HEK293 (cell line): ENCODE data around the gene KIF4A.

Source experiments
- CTCF ChIA-PET: fragments of 350-600 bp; formaldehyde crosslinking; extraction: SDS; loops from one replicate; lab custom pipeline; 2021; ENCODE audit warnings: antibody characterized with exemption; lab: Yijun Ruan, JAX
- POLR2A ChIA-PET: fragments of 300-600 bp; formaldehyde crosslinking; extraction: SDS; loops from one replicate; lab custom pipeline; 2020; ENCODE audit warnings: antibody characterized with exemption, inconsistent platforms; lab: Yijun Ruan, JAX
- H3K27ac ChIP-seq: fragments of 200-500 bp; sonication (Bioruptor generic); 2 replicates; pipeline ENCODE4 v1.5.1; 2014; ENCODE audit warnings: low read depth, low read length, control low read depth, inconsistent platforms; ENCODE audit errors: extremely low read depth
- H3K36me3 ChIP-seq, 2 experiments: fragments of 200-500 bp in 1 of 2; sonication (Bioruptor generic) in 1 of 2; 1 replicate in 1 of 2; 2 replicates in 1 of 2; pipeline ENCODE4 v1.5.1; 2014 to 2017; ENCODE audit warnings: inconsistent platforms in 2 of 2, low read length in 2 of 2; ENCODE audit not compliant: control insufficient read depth in 2 of 2, insufficient read depth in 1 of 2
- H3K4me1 ChIP-seq: fragments of 200-500 bp; sonication (Bioruptor generic); 2 replicates; pipeline ENCODE4 v1.5.1; 2014; ENCODE audit warnings: mild to moderate bottlenecking, low read length, inconsistent platforms; ENCODE audit not compliant: control insufficient read depth, insufficient read depth
- H3K4me3 ChIP-seq: 2 replicates; pipeline ENCODE4 v1.5.1; 2011; ENCODE audit warnings: low read depth, mild to moderate bottlenecking, control low read depth, low read length, moderate library complexity
- H3K9me3 ChIP-seq: fragments of 200-500 bp; sonication (Bioruptor generic); 2 replicates; pipeline ENCODE4 v1.5.1; 2014; ENCODE audit warnings: low read depth, low read length, inconsistent platforms; ENCODE audit not compliant: control insufficient read depth, insufficient read depth
- BCL11B ChIP-seq: fragments of 450-650 bp; formaldehyde crosslinking; IDR thresholded peaks from 2 replicates; pipeline ENCODE4 v1.5.1; 2016; ENCODE audit warnings: low read depth, missing biosample characterization, missing genetic modification characterization
- MZF1 ChIP-seq: fragments of 450-650 bp; formaldehyde crosslinking; IDR thresholded peaks from 2 replicates; pipeline ENCODE4 v1.5.1; 2017; ENCODE audit warnings: missing biosample characterization, missing genetic modification characterization, borderline replicate concordance
- SCRT2 ChIP-seq: fragments of 450-650 bp; formaldehyde crosslinking; IDR thresholded peaks from 2 replicates; pipeline ENCODE4 v1.5.1; 2016; ENCODE audit warnings: missing biosample characterization, missing genetic modification characterization
- ZNF174 ChIP-seq: fragments of 450-650 bp; formaldehyde crosslinking; IDR thresholded peaks from 2 replicates; pipeline ENCODE4 v1.5.0; 2017; ENCODE audit warnings: missing biosample characterization, mild to moderate bottlenecking, missing genetic modification characterization
- ZNF211 ChIP-seq: fragments of 450-650 bp; formaldehyde crosslinking; IDR thresholded peaks from 2 replicates; pipeline ENCODE4 v1.5.1; 2016; ENCODE audit warnings: low read depth, missing biosample characterization, missing genetic modification characterization
- ZNF366 ChIP-seq: fragments of 450-650 bp; formaldehyde crosslinking; conservative IDR thresholded peaks from 2 replicates; pipeline ENCODE4 v1.5.1; 2016; ENCODE audit warnings: missing biosample characterization, missing genetic modification characterization
- ZNF623 ChIP-seq: fragments of 450-650 bp; formaldehyde crosslinking; IDR thresholded peaks from 2 replicates; pipeline ENCODE4 v1.5.1; 2016; ENCODE audit warnings: missing biosample characterization, missing genetic modification characterization
- ZNF670 ChIP-seq: fragments of 450-650 bp; formaldehyde crosslinking; IDR thresholded peaks from 2 replicates; pipeline ENCODE4 v1.5.1; 2016; ENCODE audit warnings: missing biosample characterization, missing genetic modification characterization, low read depth
- TF ChIP-seq, protein P1 (sequence below): fragments of 450-650 bp; formaldehyde crosslinking; IDR thresholded peaks from 2 replicates; pipeline ENCODE4 v1.5.1; 2016; ENCODE audit warnings: missing biosample characterization, missing genetic modification characterization
- TF ChIP-seq, protein P2 (sequence below): fragments of 450-650 bp; formaldehyde crosslinking; IDR thresholded peaks from 2 replicates; pipeline ENCODE4 v1.5.1; 2017; ENCODE audit warnings: missing biosample characterization, mild to moderate bottlenecking, missing genetic modification characterization, moderate library complexity
- TF ChIP-seq, protein P3 (sequence below): fragments of 450-650 bp; formaldehyde crosslinking; IDR thresholded peaks from 2 replicates; pipeline ENCODE4 v1.5.1; 2016; ENCODE audit warnings: missing biosample characterization, missing genetic modification characterization
- TF ChIP-seq, protein P4 (sequence below): fragments of 450-650 bp; formaldehyde crosslinking; conservative IDR thresholded peaks from 2 replicates; pipeline ENCODE4 v1.5.1; 2016; ENCODE audit warnings: low read depth, missing biosample characterization, missing genetic modification characterization
- TF ChIP-seq, protein P5 (sequence below): fragments of 450-650 bp; formaldehyde crosslinking; IDR thresholded peaks from 2 replicates; pipeline ENCODE4 v1.5.1; 2016; ENCODE audit warnings: missing biosample characterization, missing genetic modification characterization, borderline replicate concordance
- TF ChIP-seq, protein P6 (sequence below): fragments of 450-650 bp; formaldehyde crosslinking; IDR thresholded peaks from 2 replicates; pipeline ENCODE4 v1.5.1; 2016; ENCODE audit warnings: missing biosample characterization, missing genetic modification characterization, borderline replicate concordance

The KIF4A gene

DNA sequence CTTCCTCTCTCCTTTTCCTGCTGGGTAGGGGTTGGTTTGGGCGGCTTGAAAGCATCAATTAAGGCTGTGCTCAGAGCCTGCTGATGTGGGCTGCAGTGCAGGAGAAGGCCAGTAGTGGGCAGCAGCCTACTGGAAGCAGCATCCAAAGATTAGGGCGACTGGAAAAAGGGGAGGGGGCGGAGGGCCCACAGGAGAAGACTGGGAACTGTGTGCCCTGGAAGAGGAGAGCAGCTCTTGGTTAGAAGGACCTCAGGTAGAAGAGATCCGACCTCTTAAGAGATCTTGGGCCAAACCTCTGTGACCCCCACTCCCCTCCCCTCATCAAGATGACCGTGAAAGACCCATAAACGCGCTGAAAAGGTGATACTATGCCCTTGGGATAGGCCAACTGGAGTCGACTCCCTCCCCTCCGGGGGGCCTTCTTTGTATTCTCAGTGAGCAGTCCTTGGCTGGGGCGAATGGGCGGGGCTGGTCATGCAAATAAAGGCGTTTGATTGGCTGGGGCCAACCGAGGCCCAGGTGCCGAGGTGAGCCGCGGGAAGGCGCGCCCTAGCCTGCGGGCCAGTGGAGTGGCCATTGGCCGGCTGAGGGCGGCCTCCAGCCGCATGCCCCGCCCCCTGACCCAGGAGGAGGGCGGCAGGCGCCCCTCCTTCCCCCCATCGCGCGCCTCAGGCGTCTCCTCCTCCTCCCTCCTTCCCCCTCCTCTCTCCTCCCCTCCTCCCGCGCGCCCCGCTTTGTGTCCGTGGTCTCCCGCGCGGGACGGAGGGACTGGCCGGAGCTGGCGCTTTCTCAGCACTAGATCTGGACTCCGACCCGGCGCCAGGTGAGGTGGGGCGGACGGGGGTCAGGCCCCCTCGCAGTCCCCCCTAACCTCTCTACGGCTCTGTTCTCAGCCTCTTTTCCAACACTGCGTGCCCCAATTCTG is 164.8 kb downstream of the KIF4A start:
- Histone ChIP-seq H3K9me3 (no peaks in the 10 kb centered on the region), H3K4me3 (peak overlapping the region; percentile 56), H3K27ac (peak overlapping the region; percentile 95), H3K36me3 (peaks cover under 1 to 15% of the 10 kb centered on the region in 2 experiments; a peak in 2 of 3 replicates), H3K4me1 (no peaks in the 10 kb centered on the region; the same call in 1 of the 2 replicates)
- CTCF ChIA-PET: interaction anchor here (0.5 to 7.8 kb wide), 13 partner anchors 11 to 919 kb away, joined by 3 to 48 read pairs (median 4); no protein-coding TSS in a partner anchor
- POLR2A ChIA-PET: interaction anchor here (0.7 to 1.0 kb wide), 2 partner anchors 22 to 24 kb away, joined by 4 to 9 read pairs; no protein-coding TSS in a partner anchor
- TF ChIP-seq, protein P1, sequence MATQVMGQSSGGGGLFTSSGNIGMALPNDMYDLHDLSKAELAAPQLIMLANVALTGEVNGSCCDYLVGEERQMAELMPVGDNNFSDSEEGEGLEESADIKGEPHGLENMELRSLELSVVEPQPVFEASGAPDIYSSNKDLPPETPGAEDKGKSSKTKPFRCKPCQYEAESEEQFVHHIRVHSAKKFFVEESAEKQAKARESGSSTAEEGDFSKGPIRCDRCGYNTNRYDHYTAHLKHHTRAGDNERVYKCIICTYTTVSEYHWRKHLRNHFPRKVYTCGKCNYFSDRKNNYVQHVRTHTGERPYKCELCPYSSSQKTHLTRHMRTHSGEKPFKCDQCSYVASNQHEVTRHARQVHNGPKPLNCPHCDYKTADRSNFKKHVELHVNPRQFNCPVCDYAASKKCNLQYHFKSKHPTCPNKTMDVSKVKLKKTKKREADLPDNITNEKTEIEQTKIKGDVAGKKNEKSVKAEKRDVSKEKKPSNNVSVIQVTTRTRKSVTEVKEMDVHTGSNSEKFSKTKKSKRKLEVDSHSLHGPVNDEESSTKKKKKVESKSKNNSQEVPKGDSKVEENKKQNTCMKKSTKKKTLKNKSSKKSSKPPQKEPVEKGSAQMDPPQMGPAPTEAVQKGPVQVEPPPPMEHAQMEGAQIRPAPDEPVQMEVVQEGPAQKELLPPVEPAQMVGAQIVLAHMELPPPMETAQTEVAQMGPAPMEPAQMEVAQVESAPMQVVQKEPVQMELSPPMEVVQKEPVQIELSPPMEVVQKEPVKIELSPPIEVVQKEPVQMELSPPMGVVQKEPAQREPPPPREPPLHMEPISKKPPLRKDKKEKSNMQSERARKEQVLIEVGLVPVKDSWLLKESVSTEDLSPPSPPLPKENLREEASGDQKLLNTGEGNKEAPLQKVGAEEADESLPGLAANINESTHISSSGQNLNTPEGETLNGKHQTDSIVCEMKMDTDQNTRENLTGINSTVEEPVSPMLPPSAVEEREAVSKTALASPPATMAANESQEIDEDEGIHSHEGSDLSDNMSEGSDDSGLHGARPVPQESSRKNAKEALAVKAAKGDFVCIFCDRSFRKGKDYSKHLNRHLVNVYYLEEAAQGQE (tag by site-specific recombination): no peak
- TF ChIP-seq, protein P2, sequence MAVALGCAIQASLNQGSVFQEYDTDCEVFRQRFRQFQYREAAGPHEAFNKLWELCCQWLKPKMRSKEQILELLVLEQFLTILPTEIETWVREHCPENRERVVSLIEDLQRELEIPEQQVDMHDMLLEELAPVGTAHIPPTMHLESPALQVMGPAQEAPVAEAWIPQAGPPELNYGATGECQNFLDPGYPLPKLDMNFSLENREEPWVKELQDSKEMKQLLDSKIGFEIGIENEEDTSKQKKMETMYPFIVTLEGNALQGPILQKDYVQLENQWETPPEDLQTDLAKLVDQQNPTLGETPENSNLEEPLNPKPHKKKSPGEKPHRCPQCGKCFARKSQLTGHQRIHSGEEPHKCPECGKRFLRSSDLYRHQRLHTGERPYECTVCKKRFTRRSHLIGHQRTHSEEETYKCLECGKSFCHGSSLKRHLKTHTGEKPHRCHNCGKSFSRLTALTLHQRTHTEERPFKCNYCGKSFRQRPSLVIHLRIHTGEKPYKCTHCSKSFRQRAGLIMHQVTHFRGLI (tag by site-specific recombination): no peak
- TF ChIP-seq, protein P3, sequence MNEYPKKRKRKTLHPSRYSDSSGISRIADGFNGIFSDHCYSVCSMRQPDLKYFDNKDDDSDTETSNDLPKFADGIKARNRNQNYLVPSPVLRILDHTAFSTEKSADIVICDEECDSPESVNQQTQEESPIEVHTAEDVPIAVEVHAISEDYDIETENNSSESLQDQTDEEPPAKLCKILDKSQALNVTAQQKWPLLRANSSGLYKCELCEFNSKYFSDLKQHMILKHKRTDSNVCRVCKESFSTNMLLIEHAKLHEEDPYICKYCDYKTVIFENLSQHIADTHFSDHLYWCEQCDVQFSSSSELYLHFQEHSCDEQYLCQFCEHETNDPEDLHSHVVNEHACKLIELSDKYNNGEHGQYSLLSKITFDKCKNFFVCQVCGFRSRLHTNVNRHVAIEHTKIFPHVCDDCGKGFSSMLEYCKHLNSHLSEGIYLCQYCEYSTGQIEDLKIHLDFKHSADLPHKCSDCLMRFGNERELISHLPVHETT: 0 out of 2 replicates have a peak, but pooled peaks have one; percentile 29
- TF ChIP-seq ZNF174 (tag by site-specific recombination) (no peak), BCL11B (tag by site-specific recombination) (no peak), SCRT2 (tag by site-specific recombination) (no peak), MZF1 (tag by site-specific recombination) (no peak), ZNF366 (peak; percentile 92), ZNF670 (tag by site-specific recombination) (no peak), ZNF623 (0 out of 2 replicates have a peak, but pooled peaks have one; percentile 13), ZNF211 (tag by site-specific recombination) (no peak)
- TF ChIP-seq, protein P4, sequence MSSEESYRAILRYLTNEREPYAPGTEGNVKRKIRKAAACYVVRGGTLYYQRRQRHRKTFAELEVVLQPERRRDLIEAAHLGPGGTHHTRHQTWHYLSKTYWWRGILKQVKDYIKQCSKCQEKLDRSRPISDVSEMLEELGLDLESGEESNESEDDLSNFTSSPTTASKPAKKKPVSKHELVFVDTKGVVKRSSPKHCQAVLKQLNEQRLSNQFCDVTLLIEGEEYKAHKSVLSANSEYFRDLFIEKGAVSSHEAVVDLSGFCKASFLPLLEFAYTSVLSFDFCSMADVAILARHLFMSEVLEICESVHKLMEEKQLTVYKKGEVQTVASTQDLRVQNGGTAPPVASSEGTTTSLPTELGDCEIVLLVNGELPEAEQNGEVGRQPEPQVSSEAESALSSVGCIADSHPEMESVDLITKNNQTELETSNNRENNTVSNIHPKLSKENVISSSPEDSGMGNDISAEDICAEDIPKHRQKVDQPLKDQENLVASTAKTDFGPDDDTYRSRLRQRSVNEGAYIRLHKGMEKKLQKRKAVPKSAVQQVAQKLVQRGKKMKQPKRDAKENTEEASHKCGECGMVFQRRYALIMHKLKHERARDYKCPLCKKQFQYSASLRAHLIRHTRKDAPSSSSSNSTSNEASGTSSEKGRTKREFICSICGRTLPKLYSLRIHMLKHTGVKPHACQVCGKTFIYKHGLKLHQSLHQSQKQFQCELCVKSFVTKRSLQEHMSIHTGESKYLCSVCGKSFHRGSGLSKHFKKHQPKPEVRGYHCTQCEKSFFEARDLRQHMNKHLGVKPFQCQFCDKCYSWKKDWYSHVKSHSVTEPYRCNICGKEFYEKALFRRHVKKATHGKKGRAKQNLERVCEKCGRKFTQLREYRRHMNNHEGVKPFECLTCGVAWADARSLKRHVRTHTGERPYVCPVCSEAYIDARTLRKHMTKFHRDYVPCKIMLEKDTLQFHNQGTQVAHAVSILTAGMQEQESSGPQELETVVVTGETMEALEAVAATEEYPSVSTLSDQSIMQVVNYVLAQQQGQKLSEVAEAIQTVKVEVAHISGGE (tag by site-specific recombination): peak; percentile 5; the same call in 1 of the 2 replicates
- TF ChIP-seq, protein P5, sequence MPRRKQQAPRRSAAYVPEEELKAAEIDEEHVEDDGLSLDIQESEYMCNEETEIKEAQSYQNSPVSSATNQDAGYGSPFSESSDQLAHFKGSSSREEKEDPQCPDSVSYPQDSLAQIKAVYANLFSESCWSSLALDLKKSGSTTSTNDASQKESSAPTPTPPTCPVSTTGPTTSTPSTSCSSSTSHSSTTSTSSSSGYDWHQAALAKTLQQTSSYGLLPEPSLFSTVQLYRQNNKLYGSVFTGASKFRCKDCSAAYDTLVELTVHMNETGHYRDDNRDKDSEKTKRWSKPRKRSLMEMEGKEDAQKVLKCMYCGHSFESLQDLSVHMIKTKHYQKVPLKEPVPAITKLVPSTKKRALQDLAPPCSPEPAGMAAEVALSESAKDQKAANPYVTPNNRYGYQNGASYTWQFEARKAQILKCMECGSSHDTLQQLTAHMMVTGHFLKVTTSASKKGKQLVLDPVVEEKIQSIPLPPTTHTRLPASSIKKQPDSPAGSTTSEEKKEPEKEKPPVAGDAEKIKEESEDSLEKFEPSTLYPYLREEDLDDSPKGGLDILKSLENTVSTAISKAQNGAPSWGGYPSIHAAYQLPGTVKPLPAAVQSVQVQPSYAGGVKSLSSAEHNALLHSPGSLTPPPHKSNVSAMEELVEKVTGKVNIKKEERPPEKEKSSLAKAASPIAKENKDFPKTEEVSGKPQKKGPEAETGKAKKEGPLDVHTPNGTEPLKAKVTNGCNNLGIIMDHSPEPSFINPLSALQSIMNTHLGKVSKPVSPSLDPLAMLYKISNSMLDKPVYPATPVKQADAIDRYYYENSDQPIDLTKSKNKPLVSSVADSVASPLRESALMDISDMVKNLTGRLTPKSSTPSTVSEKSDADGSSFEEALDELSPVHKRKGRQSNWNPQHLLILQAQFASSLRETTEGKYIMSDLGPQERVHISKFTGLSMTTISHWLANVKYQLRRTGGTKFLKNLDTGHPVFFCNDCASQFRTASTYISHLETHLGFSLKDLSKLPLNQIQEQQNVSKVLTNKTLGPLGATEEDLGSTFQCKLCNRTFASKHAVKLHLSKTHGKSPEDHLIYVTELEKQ: 0 out of 2 replicates have a peak, but pooled peaks have one; percentile 14
- TF ChIP-seq, protein P6, sequence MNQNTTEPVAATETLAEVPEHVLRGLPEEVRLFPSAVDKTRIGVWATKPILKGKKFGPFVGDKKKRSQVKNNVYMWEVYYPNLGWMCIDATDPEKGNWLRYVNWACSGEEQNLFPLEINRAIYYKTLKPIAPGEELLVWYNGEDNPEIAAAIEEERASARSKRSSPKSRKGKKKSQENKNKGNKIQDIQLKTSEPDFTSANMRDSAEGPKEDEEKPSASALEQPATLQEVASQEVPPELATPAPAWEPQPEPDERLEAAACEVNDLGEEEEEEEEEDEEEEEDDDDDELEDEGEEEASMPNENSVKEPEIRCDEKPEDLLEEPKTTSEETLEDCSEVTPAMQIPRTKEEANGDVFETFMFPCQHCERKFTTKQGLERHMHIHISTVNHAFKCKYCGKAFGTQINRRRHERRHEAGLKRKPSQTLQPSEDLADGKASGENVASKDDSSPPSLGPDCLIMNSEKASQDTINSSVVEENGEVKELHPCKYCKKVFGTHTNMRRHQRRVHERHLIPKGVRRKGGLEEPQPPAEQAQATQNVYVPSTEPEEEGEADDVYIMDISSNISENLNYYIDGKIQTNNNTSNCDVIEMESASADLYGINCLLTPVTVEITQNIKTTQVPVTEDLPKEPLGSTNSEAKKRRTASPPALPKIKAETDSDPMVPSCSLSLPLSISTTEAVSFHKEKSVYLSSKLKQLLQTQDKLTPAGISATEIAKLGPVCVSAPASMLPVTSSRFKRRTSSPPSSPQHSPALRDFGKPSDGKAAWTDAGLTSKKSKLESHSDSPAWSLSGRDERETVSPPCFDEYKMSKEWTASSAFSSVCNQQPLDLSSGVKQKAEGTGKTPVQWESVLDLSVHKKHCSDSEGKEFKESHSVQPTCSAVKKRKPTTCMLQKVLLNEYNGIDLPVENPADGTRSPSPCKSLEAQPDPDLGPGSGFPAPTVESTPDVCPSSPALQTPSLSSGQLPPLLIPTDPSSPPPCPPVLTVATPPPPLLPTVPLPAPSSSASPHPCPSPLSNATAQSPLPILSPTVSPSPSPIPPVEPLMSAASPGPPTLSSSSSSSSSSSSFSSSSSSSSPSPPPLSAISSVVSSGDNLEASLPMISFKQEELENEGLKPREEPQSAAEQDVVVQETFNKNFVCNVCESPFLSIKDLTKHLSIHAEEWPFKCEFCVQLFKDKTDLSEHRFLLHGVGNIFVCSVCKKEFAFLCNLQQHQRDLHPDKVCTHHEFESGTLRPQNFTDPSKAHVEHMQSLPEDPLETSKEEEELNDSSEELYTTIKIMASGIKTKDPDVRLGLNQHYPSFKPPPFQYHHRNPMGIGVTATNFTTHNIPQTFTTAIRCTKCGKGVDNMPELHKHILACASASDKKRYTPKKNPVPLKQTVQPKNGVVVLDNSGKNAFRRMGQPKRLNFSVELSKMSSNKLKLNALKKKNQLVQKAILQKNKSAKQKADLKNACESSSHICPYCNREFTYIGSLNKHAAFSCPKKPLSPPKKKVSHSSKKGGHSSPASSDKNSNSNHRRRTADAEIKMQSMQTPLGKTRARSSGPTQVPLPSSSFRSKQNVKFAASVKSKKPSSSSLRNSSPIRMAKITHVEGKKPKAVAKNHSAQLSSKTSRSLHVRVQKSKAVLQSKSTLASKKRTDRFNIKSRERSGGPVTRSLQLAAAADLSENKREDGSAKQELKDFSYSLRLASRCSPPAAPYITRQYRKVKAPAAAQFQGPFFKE: no peak
